Stimulated activated CD8-positive, alpha-beta memory T cell treated with anti-CD3 and anti-CD28 coated beads, Interleukin-7, amount 100 ng/mL, for 4 hours (primary cell): ENCODE data around the gene ABCF2.

ENCODE experiments used
- DNase-seq, 2 donors: peaks; one replicate each; pipeline ENCODE4 v3.0.0-alpha.2; 2020; ENCODE audit warnings: low read depth in 2 of 2

ABCF2 gene

DNA sequence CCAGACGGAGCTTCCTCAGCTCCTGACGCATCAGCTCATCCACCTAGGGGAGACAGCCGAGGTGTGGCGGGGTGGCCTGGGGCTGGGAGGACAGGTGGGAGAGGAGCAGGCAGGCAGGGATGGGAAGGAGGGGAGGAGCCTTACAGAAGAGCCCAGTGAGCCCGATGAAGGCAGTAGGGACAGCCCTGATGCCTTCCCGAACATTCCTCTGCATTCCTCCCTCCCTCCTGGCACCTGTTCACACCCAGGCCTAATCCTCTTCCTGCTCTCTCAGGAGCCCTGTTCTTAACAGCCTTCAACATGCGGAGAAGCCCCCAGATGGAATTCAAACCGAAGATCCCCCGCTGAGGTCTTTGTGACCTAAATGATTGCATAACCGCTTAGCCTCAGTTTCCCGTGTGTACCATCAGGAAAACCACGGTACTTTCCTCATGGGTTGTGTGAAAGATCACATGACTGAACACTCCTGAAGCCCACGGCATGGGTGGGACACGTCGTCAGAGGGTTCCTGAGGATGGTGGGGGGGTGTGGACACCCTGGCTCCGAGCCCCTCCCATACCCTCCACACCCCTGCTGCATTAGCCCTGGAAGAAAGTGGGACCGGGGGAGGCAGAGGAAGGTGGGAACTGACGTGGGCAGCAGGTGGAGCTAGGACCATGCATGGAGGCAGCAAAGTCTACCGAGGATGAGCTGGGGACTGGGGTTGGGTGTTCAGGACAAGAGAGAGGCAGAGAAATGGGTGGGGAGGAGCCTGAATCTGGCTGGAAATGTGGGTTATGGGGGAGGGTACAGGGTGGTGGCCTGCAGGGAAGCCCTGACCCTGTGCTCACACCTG lies 31.2 kb downstream of the ABCF2 start:
- no peak for DNase-seq

DNA sequence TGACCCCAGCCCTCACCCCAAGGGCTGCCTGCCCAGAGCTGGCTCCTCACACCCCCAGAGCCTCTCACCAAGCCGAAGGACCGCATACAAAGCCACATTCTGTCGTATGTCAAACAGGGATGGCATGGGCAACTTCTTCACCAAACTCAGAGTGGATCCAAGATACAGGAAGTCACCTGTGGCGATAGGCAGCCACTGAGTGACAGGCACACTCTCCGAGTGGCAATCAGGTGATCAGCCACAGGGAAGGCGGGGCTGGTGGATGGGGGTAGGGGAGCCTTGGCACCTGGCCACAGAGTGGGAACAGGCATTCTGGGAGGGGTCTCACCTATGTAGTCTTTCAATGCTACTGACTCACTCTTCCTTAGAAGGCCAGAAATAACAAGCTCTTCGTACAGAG lies 32.8 kb downstream of the ABCF2 start:
- no peak for DNase-seq

DNA sequence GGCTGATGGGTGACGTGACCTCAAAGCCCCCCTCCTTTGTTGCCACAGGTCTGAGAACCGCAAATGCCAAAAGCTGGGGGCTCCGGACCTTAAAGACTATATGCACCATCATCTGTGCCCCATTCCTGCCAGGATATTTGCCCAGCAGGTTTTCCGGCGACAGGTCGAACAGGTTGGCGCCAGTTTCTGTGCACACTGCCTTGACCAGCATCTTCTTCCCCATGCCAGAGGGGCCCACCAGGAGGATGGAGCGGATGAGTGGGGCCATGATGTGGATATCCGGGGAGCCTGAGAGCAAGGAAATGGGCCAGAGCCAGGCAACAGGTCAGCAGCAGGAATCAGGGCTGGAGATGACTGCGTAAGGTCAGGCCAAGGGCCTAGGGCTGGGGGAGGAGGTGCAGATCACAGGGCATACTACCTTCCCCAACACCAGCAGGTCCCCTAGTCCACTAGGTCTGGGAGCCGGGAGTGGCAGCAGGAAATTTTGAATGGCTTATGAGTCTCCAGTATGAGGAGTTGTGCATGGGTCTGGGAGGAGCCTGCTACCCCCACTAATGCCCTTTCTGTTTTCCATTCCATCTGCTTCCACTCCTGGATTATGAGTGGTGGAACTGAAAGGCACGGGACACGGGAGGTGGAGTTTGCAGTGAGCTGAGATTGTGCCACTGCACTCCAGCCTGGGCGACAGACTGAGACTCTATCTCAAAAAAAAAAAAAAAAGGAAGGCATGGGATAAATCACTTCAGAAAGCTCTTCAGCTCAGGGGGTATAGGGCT lies 33.6 kb downstream of the ABCF2 start:
- no peak for DNase-seq

DNA sequence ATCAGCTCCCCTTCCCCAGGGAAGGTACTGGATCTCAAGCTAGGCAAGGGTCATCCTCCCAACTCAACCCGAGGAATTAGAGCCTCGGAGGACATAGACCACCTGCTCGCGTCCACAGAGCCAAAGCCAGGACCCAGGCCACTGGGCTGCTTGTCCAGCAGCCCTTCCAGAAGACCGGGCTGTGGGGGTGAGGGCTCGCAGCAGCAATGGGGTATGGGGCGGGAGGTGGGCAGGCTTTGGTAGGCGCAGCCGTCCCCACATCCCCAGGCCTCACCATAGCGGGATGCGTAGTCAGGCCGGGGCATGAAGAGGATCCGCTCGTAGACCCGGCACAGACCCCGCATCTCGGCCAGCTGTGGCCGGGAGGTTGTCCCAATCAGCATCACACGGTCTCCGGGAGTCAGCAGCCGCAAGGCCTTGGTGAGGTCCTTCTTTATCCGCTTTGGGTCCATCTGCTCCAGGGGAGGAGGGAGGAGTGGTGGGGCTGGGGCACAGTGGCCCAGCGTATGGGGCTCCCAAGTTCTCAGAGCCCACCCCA lies 34.9 kb downstream of the ABCF2 start:
- no peak for DNase-seq

DNA sequence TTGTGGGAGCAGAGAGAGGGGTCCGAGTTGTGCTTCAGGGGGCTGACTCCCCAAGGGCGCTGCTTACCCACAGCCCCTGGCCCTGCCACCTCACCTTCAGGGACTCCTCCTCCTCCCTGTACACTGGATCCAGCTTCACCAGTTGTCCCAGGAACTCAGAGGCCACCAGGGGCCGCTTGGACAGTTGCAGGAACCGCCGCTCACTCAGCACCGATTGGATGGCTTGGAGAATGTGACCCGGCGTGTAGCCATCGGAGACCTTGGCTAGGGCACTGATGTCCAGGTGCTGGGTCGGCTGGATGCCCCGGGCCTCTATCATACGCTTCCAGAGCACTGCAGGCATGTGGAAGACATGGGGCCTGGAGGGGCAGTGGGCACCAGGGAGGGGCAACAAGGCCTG lies 35.5 kb downstream of the ABCF2 start:
- DNase-seq: no peak

DNA sequence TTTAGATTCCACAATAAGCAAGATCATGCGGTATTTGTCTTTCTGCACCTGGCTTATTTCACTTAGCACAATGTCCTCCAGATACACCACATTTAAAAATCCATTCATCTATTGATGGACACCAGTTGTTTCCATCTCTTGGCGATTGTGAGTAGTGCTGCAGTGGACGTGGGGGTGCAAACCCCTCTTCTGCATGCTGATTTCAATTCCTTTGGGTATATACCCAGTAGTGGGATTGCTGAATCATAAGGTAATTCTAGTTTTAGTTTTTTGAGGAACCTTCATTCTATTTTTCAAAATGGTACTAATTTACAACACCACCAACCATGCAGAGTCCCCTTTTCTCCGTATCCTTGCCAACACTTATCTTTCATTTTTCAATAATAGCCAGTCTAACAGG lies 38.0 kb downstream of the ABCF2 start:
- DNase-seq: no peak

DNA sequence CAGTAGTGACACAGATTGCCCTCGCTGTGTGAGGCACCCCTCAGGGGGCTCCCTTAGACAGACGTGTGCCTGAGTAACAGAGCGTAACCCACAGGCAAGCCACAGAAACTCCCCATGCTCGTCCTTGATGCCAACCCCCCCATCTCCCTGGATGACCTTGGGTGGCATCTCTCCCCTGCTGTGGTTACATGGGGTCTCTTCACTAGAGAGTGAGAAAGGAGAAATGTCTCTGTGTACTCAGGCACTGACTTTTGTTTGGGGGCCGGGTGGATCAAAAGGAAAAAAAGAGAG lies 38.8 kb downstream of the ABCF2 start:
- no peak for DNase-seq

DNA sequence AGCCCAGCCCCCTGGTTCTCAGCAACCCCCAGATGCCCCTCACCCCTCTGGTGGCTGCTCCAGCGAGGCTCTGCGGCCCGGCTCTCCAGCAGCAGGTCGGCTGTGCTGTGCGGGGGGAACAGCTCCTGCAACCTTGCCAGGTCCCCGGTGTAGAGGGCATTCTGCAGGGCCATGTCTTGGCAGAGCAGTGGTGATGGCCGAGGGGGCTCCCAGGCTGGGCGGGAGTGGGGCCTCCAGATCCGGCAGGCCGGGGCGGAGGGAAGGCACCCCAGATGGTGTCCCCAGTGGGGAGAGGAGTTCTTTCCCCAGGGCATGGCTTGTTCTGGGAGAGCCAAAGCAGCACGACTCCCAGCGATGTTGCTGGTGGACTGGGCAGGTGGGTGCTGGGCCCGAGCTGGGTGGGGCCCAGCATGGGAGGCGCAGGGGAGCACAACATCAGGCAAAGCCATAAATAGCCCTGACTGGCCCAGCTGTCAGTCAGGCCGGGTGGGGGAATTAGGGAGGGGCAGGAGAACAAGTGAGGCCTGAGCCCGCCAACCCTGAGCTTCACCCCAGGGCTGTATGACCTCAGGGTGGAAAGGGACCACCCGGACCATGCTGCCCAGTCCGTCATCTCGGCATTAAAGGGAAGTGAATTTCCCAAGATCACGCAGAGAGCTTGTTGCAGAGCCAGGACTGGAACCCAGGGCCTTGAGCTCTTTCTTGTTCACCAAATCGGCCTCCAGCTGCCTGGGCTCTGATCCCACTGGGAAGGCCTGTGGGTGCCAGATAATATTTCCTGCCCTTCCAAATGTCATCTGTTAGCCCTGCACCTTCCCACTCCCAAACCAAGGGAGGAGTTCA lies 39.4 kb downstream of the ABCF2 start:
- DNase-seq: no peak

DNA sequence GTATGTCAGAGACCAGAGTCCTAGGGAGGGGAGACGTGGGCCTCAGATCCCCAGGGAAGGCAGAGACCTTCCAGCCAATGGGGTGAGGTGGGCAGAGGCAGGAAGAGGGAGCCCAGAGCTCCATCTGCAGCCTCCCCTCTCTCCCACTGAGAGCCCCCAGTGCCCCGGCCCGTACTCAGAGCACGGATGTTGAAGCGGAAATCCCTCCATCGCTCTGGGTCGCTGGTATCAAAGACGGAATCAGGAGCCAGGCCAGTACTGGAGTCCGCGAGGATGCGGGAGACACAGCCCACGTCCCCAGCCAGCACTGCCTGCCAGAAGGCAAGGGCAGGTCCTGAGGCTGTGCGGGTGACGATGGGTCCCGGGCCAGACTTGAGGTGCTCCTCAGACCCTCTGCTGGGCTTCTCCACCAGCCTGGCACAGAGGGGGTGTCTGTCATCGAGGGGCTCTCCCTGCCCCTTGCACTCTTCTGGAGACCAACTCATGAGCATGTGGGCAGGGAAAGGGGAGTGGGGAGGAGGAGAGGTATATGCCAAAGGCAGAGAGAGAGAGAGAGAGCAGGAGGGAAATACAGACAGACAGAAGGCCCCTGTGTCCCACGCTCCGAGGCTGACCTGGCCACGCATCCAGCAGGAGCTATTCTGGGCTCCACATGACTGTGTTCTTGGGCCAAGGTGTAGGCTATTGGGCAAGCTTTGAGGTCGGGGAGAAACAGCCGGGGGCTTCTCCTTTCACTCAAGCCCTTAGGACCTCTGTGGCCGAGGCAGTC lies 40.2 kb downstream of the ABCF2 start, which contains the start of gene ASB10:
Gene ASB10 (minus strand): TSS at position 611 of the 769 bp plus-strand sequence. CDS start 120 bp downstream, at position 491.
- DNase-seq: no peak

DNA sequence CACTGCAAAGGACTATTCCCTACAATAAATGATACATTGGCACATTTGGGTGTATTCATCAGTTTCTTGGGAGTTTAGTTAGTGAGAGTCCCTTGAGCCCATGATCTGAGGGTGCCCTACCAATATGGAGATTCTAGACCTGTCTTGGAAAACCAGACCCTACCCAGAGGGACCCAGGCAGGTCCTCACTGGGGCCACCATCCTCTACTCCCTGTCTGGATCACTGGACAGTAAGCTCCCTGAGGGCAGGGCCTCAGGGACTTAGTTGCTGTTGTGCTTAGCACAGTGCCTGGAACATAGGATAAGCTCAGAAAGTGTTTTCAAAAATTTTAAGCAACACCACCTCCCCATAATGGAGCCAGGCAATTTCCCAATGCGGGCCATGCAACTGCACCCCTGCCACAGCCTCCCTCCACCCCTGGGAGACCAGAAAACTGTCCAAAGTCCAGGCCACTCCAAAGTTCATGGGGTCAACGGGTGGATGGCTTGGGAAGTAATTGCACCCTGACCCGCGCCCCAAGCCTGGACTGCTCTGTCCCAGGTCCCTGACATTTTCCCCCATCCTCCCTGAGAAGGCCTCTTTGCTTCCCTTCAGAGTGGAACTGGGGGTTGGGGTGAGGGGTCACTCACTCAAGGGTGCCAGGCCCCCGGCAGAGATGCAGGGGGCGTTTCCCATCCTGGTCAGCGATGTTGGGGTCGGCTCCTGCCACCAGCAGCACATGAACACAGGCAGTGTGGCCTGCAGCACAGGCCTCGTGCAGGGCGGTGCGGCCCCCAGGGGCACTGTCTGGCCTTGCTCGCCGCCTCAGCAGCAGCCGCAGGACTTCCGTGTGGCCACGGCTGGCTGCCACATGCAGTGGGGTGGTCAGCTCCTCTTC lies 41.0 kb downstream of the ABCF2 start:
- no peak for DNase-seq

DNA sequence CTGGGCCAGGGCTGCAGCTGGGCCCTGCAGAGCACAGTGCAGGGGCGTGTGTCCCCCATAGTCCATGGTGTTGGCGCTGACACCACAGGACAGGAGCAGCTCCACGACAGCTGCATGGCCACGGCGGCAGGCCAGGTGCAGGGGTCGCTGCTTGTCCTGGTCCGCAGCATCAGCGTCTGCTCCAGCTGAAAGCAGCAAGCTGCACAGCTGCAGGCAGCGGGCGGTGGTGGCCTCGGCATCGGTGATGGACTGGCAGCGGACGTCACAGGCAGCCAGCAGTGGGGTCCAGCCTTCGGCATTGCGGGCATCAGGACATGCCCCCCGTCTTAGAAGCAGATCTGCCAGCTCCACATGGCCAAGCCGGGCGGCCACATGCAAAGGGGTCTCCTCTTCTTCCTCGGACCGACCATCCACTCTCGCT lies 46.0 kb downstream of the ABCF2 start:
- no peak for DNase-seq

DNA sequence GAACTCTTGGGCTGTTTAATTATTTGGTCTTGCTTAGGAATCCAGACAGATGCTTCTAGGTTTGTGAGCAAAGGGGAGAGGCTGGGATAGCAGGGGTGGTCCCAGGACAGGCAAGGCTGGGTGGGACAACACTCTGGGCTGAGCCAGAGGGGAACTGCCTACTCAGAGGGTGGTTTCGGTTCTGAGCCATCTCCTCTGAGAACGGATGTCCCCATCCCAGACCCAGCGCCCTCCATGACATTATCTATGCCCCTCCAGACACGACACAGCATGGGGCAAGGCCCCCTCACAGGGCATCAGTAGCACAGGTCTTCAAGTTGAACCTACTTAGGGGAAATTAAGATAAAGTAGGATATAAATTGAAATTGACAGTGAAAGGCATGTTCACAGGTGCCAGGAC lies 47.1 kb downstream of the ABCF2 start:
- no peak for DNase-seq

DNA sequence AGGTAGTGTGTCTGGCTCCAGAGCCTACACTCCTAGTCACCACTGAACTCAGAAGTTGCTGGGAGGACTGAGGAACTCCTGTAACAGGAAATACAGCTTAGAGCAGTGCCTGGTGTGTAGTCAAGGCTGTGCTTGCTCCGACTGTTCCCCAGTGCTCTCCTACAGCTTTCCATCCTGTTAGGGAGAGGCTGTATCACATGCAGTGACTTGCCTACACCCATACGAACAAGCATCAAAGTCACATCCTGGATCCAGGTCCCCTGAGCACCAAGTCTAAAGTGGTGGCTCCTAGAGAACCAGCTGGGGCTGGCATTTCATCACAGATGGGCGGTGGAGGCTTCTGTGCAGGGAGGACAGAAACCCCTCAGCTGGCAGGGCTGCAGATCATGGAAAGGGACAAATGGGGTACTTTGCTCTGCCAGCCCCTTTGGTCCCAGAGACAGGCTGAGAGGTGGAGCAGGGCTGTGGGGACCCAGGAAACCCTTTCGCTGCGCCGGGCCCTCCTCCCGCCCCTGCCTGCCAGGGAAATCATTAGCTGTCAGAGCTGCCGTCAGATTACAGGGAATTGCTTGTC lies 47.6 kb downstream of the ABCF2 start:
- no peak for DNase-seq

DNA sequence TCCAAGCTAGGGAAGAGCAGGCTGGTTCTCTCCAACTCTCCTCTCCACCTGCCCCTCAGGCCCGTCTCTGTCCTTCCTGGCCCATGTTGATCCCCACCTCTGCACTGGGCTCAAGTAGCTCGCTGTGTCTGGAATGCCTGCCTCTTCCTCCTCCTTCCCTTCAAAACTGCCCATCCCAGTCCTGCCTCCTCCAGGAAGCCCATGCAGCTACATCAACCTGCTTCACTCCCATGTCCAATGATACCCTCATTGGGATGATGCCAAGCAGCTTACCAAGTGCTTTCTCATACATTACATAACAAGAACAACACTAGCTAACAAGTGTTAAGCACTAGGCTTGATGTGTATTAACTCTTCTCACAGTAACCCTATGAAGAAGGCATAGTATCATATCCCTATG lies 48.2 kb downstream of the ABCF2 start:
- DNase-seq: no peak

DNA sequence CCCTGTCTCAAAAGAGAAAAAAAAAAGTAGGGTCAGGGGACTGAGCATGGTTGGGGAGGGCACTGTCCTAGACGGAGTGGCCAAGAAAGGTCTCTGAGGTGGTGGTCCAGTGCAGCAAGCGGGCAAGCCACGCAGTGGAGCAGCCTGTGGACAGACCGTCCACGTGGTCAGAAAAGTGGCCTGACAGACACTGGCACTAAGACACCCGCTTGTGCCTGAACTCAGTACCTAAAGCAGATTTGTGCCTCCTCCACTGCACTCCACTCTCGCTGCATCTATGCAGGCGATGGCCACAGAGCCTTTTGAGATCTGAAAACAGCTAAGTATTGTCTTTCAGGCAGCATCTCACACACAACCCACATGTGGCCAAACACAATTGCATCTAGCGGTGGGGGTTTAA lies 48.8 kb downstream of the ABCF2 start:
- no peak for DNase-seq

DNA sequence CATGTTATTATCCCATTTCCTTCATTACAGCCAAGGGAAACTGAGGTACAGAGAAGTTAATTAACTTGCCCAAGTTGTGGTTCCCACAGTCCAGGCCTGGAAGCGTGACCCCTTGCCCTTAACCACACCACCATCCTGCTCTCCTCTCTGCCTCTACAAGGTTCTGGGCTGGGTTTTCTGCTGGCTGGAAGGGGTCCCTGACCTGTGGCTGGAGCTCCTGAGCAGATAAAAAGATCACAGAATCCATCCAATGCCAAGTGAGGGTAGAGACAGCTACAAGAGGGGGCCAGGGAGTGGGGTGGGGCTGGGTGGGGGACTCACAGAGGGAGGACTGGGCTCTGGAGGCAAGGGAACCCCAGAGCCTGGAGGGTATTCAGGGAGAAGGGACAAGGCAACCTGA lies 49.7 kb downstream of the ABCF2 start:
- DNase-seq: no peak

DNA sequence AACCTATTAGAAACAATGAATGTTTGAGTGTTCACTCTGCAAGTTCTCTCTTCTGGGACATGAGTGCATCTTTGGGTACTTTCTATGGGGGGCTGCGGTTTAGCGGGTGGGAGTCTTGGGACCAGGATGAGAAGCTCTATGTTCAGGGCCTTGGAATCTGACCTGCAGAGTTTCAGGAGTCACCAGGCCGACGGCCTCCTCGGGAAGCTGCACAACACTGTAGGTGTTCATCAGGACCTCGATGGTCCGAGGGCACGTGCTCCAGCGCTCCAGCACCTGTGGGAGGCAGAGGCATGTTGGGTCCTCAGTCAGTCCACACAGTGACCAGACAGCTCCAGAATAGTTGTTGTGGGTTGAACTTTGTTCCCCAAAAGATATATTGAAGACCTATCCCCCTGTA lies 50.6 kb downstream of the ABCF2 start:
- DNase-seq: no peak

DNA sequence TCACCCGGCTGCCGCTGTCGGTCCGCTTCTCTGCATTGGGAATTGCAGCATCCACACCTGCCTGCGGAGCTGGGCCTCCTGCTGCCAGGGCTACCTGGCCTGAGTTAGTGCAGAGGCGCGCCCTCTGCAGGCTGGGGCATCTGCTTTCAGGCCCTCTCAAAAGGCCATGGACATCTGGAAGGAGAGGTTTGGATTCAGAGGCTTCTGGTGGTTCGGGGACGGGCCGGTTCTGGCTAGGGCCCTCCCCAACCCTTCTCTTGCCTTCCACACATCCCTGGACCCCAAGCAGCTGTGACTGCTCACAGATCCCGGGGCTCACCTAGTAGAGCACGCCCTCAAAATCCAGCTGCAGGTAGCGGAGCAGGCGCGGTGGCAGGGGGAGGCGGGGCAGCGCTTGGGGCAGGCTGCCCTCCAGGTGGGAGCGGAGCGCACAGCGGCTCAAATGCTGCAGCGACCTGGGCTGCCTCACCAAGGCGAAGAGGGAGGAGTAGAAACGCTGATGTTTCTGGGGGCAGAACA lies 51.2 kb downstream of the ABCF2 start:
- no peak for DNase-seq

DNA sequence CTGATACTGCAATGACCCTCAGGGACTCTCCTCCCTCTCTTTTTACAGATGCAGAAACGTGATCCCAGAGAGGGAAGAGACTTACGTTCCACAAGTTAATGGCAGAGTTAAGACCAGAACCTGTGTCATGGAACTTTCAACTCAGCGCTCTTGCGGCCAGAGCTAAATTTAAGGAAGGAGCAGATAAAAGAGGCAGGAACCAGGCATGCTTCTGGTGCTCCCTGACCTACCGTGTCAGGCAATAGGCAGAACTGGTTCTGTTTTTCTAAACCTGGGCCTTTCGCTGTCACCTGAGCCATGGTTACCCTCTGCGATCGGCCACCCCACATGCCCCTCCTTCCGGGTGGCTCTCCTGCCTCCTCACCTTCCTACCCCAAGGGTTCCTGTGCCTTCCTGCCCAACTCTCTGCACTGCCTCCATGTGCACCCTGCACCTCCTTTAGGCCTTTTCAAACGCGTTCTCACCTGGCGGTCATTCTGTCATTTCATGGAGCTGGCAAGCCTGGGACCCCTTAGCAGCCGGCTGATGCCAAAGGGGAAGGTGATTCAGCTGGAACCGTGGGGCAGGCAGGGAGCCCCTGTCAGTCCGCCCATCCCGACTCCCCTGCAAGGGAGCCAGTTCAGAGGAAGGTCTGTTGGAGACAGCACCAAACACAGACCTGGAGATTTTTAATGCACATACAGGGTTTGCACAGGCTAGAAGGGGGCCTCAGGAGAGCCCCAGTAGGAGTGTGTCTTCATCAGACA lies 51.8 kb downstream of the ABCF2 start:
- DNase-seq: no peak
